K562 (cell line): ENCODE measurements around the gene PSAP. TPM values are rescaled to one million over a fixed set of nuclear protein-coding genes. Genes with fewer than 3 reads are reported as not detected.
A peak's percentile ranks its signal among the peaks of the same experiment; 100 is the strongest.

Source experiments
- CBX8 ChIP-seq: fragments of 200-600 bp; sonication (generic); IDR thresholded peaks from 2 replicates; pipeline ENCODE4 v1.6.1; 2012; ENCODE audit warnings: borderline replicate concordance, mixed run types, low read depth, mild to moderate bottlenecking, moderate library complexity, mixed read lengths, low read length, control low read depth, inconsistent platforms; ENCODE audit not compliant: poor library complexity, severe bottlenecking; ENCODE audit errors: extremely low read depth
- CREBBP ChIP-seq: IDR thresholded peaks from one replicate; pipeline ENCODE4 v1.6.1; 2012; ENCODE audit warnings: low read depth, mild to moderate bottlenecking, control low read depth, inconsistent platforms, low read length
- EZH2 ChIP-seq: IDR thresholded peaks from 2 replicates; pipeline ENCODE4 v1.6.1; 2012; ENCODE audit warnings: low read depth, mild to moderate bottlenecking, inconsistent platforms, low read length, borderline replicate concordance
- GABPB2 ChIP-seq: fragments of 250-450 bp; sonication (Bioruptor Pico); conservative IDR thresholded peaks from 2 replicates; pipeline ENCODE4 v1.5.1; 2021; ENCODE audit warnings: mild to moderate bottlenecking
- KDM2B ChIP-seq: fragments of 250-450 bp; sonication (Bioruptor Pico); IDR thresholded peaks from 2 replicates; pipeline ENCODE4 v1.8.0; 2021; ENCODE audit warnings: mild to moderate bottlenecking, moderate library complexity
- KDM5B ChIP-seq: fragments of 200-600 bp; sonication (generic); IDR thresholded peaks from 2 replicates; pipeline ENCODE4 v1.6.1; 2012; ENCODE audit warnings: low read depth, mild to moderate bottlenecking, moderate library complexity, low read length, control low read depth, inconsistent platforms; ENCODE audit not compliant: insufficient replicate concordance
- RBM15 ChIP-seq: fragments of 200-400 bp; formaldehyde crosslinking; IDR thresholded peaks from 2 replicates; pipeline ENCODE4 v1.6.1; 2018; ENCODE audit warnings: mild to moderate bottlenecking, low read length, moderate library complexity; ENCODE audit not compliant: insufficient read depth
- RFX1 ChIP-seq: fragments of 450-650 bp; IDR thresholded peaks from 2 replicates; pipeline ENCODE4 v1.6.1; 2016; ENCODE audit warnings: mild to moderate bottlenecking, moderate library complexity
- SPI1 ChIP-seq: IDR thresholded peaks from 2 replicates; pipeline ENCODE4 v1.6.1; 2011; ENCODE audit warnings: low read depth, low read length, control low read depth, borderline replicate concordance
- TAL1 ChIP-seq: fragments of 450-650 bp; IDR thresholded peaks from 2 replicates; pipeline ENCODE4 v1.6.1; 2016; ENCODE audit warnings: mild to moderate bottlenecking
- ZNF717 ChIP-seq: fragments of 250-450 bp; sonication (Bioruptor Pico); IDR thresholded peaks from 2 replicates; pipeline ENCODE4 v1.5.0; 2021
- polyA plus RNA-seq, 8 experiments: library from polyadenylated mRNA; depleted of rRNA in 4 of 8; stranded (reverse) in 5 of 8; unstranded in 3 of 8; fragments of >200 nt; fragmentation: Nextera tagmentation in 2 of 8; fragmentation: Illumina TruSeq in 1 of 8; extraction: Ambion mirVana in 2 of 8; extraction: Trizol in 1 of 8; gene quantifications; 2 replicates each; pipeline versions ENCODE4 v1.2.1 to v1.2.3, GENCODE V29; 2011 to 2014; ENCODE audit warnings: inconsistent platforms in 1 of 8, missing spikeins in 1 of 8
- total RNA-seq, 7 experiments: library from RNA; depleted of rRNA in 6 of 7; stranded (reverse); fragments of >200 nt in 6 of 7; fragmentation: Illumina TruSeq in 2 of 7; extraction: Trizol in 2 of 7; gene quantifications; 2 replicates each; pipeline versions ENCODE4 v1.2.1 to v1.2.3, GENCODE V29; 2011 to 2021; ENCODE audit warnings: low replicate concordance in 1 of 7
- TF ChIP-seq, protein P1 (sequence below): fragments of 450-650 bp; IDR thresholded peaks from 2 replicates; pipeline ENCODE4 v1.6.1; 2016; ENCODE audit warnings: mild to moderate bottlenecking, moderate library complexity
- TF ChIP-seq, protein P2 (sequence below), 2 experiments: IDR thresholded peaks; 2 replicates each; pipeline ENCODE4 v1.6.1; 2011; ENCODE audit warnings: borderline replicate concordance in 1 of 2, control low read depth in 1 of 2, low read depth in 1 of 2, low read length in 1 of 2, mild to moderate bottlenecking in 1 of 2, mixed read lengths in 1 of 2, moderate library complexity in 1 of 2; ENCODE audit not compliant: insufficient read depth in 1 of 2, insufficient read length in 1 of 2, poor library complexity in 1 of 2, severe bottlenecking in 1 of 2; ENCODE audit errors: extremely low read depth in 1 of 2

The PSAP gene
- total and polyA plus RNA-seq, 9 of the 15 experiments (the other 6 are each of a cell fraction or from before 2014, with no cell fraction given) = 245 to 700 (median 429) TPM

DNA sequence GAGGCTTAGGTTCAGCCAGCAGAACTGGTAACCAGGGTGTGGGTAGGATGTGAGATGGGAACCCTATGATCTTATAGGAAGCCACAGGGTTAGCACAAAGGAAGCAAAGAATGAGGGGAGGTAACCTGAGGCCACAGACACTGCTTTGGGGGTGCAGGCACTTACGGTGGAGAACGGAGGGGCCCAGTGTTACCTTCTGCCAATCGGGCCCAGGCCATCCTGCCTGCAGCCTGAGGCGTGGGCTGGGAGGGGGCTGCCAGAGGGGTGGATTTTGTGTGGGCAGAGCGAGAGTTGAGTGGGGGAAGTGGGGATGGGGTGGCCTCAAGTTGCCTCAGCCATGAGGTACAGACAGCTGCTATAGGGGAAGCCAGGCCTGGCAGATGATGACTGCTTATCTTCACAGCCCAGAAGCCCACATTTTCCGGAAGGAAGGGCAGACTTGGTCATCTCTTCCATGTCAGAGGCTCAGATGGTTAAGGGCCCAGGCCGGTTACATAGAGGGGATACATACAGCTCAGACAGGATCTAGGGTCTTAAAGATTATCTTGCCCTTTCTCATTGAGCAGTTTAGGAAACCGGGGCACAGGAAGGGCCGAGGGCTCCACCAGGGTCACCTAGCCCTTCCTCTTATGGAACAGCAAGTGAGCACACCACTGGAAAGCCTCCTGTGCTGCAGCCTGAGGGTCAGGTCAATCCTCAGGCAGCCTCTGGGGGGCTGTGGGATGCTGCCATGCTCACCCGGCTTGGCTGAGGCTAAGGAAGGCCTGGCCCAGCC, 53.3 kb downstream of the PSAP start (continued):
- TF ChIP-seq, protein P1, sequence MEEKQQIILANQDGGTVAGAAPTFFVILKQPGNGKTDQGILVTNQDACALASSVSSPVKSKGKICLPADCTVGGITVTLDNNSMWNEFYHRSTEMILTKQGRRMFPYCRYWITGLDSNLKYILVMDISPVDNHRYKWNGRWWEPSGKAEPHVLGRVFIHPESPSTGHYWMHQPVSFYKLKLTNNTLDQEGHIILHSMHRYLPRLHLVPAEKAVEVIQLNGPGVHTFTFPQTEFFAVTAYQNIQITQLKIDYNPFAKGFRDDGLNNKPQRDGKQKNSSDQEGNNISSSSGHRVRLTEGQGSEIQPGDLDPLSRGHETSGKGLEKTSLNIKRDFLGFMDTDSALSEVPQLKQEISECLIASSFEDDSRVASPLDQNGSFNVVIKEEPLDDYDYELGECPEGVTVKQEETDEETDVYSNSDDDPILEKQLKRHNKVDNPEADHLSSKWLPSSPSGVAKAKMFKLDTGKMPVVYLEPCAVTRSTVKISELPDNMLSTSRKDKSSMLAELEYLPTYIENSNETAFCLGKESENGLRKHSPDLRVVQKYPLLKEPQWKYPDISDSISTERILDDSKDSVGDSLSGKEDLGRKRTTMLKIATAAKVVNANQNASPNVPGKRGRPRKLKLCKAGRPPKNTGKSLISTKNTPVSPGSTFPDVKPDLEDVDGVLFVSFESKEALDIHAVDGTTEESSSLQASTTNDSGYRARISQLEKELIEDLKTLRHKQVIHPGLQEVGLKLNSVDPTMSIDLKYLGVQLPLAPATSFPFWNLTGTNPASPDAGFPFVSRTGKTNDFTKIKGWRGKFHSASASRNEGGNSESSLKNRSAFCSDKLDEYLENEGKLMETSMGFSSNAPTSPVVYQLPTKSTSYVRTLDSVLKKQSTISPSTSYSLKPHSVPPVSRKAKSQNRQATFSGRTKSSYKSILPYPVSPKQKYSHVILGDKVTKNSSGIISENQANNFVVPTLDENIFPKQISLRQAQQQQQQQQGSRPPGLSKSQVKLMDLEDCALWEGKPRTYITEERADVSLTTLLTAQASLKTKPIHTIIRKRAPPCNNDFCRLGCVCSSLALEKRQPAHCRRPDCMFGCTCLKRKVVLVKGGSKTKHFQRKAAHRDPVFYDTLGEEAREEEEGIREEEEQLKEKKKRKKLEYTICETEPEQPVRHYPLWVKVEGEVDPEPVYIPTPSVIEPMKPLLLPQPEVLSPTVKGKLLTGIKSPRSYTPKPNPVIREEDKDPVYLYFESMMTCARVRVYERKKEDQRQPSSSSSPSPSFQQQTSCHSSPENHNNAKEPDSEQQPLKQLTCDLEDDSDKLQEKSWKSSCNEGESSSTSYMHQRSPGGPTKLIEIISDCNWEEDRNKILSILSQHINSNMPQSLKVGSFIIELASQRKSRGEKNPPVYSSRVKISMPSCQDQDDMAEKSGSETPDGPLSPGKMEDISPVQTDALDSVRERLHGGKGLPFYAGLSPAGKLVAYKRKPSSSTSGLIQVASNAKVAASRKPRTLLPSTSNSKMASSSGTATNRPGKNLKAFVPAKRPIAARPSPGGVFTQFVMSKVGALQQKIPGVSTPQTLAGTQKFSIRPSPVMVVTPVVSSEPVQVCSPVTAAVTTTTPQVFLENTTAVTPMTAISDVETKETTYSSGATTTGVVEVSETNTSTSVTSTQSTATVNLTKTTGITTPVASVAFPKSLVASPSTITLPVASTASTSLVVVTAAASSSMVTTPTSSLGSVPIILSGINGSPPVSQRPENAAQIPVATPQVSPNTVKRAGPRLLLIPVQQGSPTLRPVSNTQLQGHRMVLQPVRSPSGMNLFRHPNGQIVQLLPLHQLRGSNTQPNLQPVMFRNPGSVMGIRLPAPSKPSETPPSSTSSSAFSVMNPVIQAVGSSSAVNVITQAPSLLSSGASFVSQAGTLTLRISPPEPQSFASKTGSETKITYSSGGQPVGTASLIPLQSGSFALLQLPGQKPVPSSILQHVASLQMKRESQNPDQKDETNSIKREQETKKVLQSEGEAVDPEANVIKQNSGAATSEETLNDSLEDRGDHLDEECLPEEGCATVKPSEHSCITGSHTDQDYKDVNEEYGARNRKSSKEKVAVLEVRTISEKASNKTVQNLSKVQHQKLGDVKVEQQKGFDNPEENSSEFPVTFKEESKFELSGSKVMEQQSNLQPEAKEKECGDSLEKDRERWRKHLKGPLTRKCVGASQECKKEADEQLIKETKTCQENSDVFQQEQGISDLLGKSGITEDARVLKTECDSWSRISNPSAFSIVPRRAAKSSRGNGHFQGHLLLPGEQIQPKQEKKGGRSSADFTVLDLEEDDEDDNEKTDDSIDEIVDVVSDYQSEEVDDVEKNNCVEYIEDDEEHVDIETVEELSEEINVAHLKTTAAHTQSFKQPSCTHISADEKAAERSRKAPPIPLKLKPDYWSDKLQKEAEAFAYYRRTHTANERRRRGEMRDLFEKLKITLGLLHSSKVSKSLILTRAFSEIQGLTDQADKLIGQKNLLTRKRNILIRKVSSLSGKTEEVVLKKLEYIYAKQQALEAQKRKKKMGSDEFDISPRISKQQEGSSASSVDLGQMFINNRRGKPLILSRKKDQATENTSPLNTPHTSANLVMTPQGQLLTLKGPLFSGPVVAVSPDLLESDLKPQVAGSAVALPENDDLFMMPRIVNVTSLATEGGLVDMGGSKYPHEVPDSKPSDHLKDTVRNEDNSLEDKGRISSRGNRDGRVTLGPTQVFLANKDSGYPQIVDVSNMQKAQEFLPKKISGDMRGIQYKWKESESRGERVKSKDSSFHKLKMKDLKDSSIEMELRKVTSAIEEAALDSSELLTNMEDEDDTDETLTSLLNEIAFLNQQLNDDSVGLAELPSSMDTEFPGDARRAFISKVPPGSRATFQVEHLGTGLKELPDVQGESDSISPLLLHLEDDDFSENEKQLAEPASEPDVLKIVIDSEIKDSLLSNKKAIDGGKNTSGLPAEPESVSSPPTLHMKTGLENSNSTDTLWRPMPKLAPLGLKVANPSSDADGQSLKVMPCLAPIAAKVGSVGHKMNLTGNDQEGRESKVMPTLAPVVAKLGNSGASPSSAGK = peak; percentile 97
- no peak for TF ChIP-seq KDM2B (CRISPR knock-in tag)
- peak; percentile 54; the same call in 1 of the 2 replicates for TF ChIP-seq SPI1
- 0 out of 2 replicates have a peak, but pooled peaks have one; percentile 38 for TF ChIP-seq ZNF717 (CRISPR knock-in tag)
- no peak for TF ChIP-seq RBM15
- TF ChIP-seq, protein P2, sequence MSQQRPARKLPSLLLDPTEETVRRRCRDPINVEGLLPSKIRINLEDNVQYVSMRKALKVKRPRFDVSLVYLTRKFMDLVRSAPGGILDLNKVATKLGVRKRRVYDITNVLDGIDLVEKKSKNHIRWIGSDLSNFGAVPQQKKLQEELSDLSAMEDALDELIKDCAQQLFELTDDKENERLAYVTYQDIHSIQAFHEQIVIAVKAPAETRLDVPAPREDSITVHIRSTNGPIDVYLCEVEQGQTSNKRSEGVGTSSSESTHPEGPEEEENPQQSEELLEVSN (IDR thresholded peaks at IDR 0.05; ENCODE audit: borderline replicate concordance in 1 of 2, extremely low read depth in 1 of 2, insufficient read depth in 1 of 2, insufficient read length in 1 of 2, low read depth in 1 of 2, low read length in 1 of 2, poor library complexity in 1 of 2, severe bottlenecking in 1 of 2) = peak; percentile 76 to 93
- TF ChIP-seq EZH2 = no peak
- TF ChIP-seq TAL1 = peak; percentile 92
- no peak for TF ChIP-seq KDM5B
- no peak for TF ChIP-seq RFX1
- no peak for TF ChIP-seq CBX8
- TF ChIP-seq CREBBP = no peak
- TF ChIP-seq GABPB2 = no peak
